ENCODE results near the gene IFI27L2.

The IFI27L2 gene

GRCh38 chr14:94113908-94114588 lies 15.4 kb downstream of the IFI27L2 start:
- H3K36me3 ChIP-seq: no peaks in the 10 kb centered on the region
- H3K4me1 ChIP-seq (ENCODE audit: control insufficient read depth in 1 of 2, insufficient read depth in 1 of 2, low read depth in 1 of 2, low read length in 1 of 2): no peaks in the 10 kb centered on the region
- no peak overlapping the region for H3K4me3 ChIP-seq (ENCODE audit: low read depth in 1 of 2, low read length in 1 of 2)
- no peaks in the 10 kb centered on the region for H3K9me3 ChIP-seq
- TF ChIP-seq, protein P1, sequence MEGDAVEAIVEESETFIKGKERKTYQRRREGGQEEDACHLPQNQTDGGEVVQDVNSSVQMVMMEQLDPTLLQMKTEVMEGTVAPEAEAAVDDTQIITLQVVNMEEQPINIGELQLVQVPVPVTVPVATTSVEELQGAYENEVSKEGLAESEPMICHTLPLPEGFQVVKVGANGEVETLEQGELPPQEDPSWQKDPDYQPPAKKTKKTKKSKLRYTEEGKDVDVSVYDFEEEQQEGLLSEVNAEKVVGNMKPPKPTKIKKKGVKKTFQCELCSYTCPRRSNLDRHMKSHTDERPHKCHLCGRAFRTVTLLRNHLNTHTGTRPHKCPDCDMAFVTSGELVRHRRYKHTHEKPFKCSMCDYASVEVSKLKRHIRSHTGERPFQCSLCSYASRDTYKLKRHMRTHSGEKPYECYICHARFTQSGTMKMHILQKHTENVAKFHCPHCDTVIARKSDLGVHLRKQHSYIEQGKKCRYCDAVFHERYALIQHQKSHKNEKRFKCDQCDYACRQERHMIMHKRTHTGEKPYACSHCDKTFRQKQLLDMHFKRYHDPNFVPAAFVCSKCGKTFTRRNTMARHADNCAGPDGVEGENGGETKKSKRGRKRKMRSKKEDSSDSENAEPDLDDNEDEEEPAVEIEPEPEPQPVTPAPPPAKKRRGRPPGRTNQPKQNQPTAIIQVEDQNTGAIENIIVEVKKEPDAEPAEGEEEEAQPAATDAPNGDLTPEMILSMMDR (IDR thresholded peaks at IDR 0.05): no peak
- H3K27ac ChIP-seq: no peak overlapping the region
- H3K27me3 ChIP-seq: peaks cover 33% of the 10 kb centered on the region

GRCh38 chr14:94113490-94113889 lies 15.9 kb downstream of the IFI27L2 start:
- TF ChIP-seq, protein P1 (IDR thresholded peaks at IDR 0.05): no peak

GRCh38 chr14:94113073-94113472 lies 16.3 kb downstream of the IFI27L2 start:
- no peaks in the 10 kb centered on the region for H3K4me1 ChIP-seq (ENCODE audit: control insufficient read depth in 1 of 2, insufficient read depth in 1 of 2, low read depth in 1 of 2, low read length in 1 of 2)
- H3K4me3 ChIP-seq (ENCODE audit: low read depth in 1 of 2, low read length in 1 of 2): no peak overlapping the region
- no peaks in the 10 kb centered on the region for H3K36me3 ChIP-seq
- TF ChIP-seq, protein P1 (IDR thresholded peaks at IDR 0.05): no peak
- H3K27me3 ChIP-seq: peaks cover 32% of the 10 kb centered on the region
- H3K9me3 ChIP-seq: no peaks in the 10 kb centered on the region
- H3K27ac ChIP-seq: no peak overlapping the region

More at GRCh38 chr14:94113490-94113889, 15.9 kb downstream of the IFI27L2 start:
- no peak overlapping the region for H3K27ac ChIP-seq
- H3K4me1 ChIP-seq (ENCODE audit: control insufficient read depth in 1 of 2, insufficient read depth in 1 of 2, low read depth in 1 of 2, low read length in 1 of 2): no peaks in the 10 kb centered on the region
- H3K27me3 ChIP-seq: peaks cover 32% of the 10 kb centered on the region
- no peaks in the 10 kb centered on the region for H3K9me3 ChIP-seq
- H3K4me3 ChIP-seq (ENCODE audit: low read depth in 1 of 2, low read length in 1 of 2): no peak overlapping the region
- no peaks in the 10 kb centered on the region for H3K36me3 ChIP-seq

DNA sequence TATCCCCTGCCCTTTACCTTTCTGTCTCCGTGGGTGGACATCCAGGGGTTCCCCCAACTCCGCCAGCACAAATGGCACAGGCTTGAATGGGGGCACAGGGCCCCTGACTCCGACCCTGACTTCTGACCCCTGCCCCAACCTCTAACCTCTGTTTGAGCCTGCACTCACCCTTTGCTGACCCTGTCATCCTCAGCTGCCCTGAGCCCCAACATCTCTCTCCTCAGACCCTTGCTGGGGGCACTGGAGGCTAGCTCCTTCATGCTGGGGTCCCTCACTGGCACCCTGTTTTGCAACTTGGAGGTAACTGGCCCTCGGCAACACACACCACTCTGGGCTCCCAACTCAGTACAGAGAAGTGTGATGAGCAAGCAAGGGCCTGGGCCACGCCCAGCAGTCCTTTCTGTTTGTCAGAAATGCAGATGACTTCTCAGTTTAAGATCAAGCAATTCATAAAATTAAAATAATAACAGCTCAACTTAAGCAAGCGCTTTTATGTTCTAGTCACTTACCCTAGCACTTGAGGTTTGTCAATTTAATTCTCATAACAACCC lies 16.8 kb downstream of the IFI27L2 start:
- no peaks in the 10 kb centered on the region for H3K36me3 ChIP-seq
- H3K9me3 ChIP-seq: no peaks in the 10 kb centered on the region
- TF ChIP-seq, protein P1 (IDR thresholded peaks at IDR 0.05): no peak
- no peak overlapping the region for H3K27ac ChIP-seq
- no peaks in the 10 kb centered on the region for H3K4me1 ChIP-seq (ENCODE audit: control insufficient read depth in 1 of 2, insufficient read depth in 1 of 2, low read depth in 1 of 2, low read length in 1 of 2)
- peaks cover 32% of the 10 kb centered on the region for H3K27me3 ChIP-seq
- H3K4me3 ChIP-seq (ENCODE audit: low read depth in 1 of 2, low read length in 1 of 2): no peak overlapping the region

GRCh38 chr14:94111276-94112095 lies 17.9 kb downstream of the IFI27L2 start:
- H3K4me1 ChIP-seq (ENCODE audit: control insufficient read depth in 1 of 2, insufficient read depth in 1 of 2, low read depth in 1 of 2, low read length in 1 of 2): no peaks in the 10 kb centered on the region
- no peaks in the 10 kb centered on the region for H3K9me3 ChIP-seq
- H3K4me3 ChIP-seq (ENCODE audit: low read depth in 1 of 2, low read length in 1 of 2): no peak overlapping the region
- TF ChIP-seq, protein P1 (IDR thresholded peaks at IDR 0.05): no peak
- H3K36me3 ChIP-seq: no peaks in the 10 kb centered on the region
- H3K27me3 ChIP-seq: peaks cover 26% of the 10 kb centered on the region
- H3K27ac ChIP-seq: no peak overlapping the region
